Endothelial cell of umbilical vein (primary cell): Measurements from ENCODE around the gene IBA57. TPM values are rescaled to one million over a fixed set of nuclear protein-coding genes. Genes with fewer than 3 reads are reported as not detected.

Experiments used
- BruUV-seq: library from RNA; stranded (reverse); fragments of 400-500 nt; replicated peaks from 2 replicates; lab custom pipeline; 2021; lab: Mats Ljungman, UMichigan
- CTCF ChIA-PET: fragments of 300-600, 350-600 bp; sonication (Branson Sonifier 250); formaldehyde crosslinking; loops from one replicate; lab custom pipeline; 2021; ENCODE audit warnings: antibody characterized with exemption, inconsistent platforms; lab: Charles Lee
- POLR2A ChIA-PET: fragments of 300-600, 350-600 bp; sonication (Branson Sonifier 250); formaldehyde crosslinking; loops from one replicate; lab custom pipeline; 2021; ENCODE audit warnings: antibody characterized with exemption, inconsistent platforms; lab: Charles Lee
- DNase-seq: peaks from one replicate; pipeline ENCODE4 v3.0.0-alpha.2; 2011; ENCODE audit warnings: low read depth, low spot score
- FAIRE-seq: peaks from 2 replicates; lab custom pipeline; 2011; peaks lifted over from hg19 to GRCh38; lab: Jason Lieb, UNC
- H2AFZ ChIP-seq: 2 replicates; pipeline ENCODE4 v1.6.0; 2012; ENCODE audit warnings: low read depth, low read length, control low read depth, inconsistent platforms
- H3K27ac ChIP-seq: 2 replicates; pipeline ENCODE4 v1.5.1; 2011; ENCODE audit warnings: low read depth, mild to moderate bottlenecking, control low read depth, low read length, moderate library complexity; ENCODE audit not compliant: insufficient read depth
- H3K27me3 ChIP-seq, 2 experiments: 2 replicates each; pipeline versions ENCODE4 v1.6.0 to v1.6.1; 2011; ENCODE audit warnings: low read length in 2 of 2, mixed read lengths in 1 of 2; ENCODE audit not compliant: control insufficient read depth in 2 of 2, insufficient read depth in 2 of 2
- H3K36me3 ChIP-seq, 2 experiments: 2 replicates in 1 of 2; 3 replicates in 1 of 2; pipeline ENCODE4 v1.5.1; 2011; ENCODE audit warnings: low read length in 2 of 2, mild to moderate bottlenecking in 1 of 2, moderate library complexity in 1 of 2; ENCODE audit not compliant: control insufficient read depth in 2 of 2, insufficient read depth in 2 of 2; ENCODE audit errors: extremely low read depth in 1 of 2
- H3K4me1 ChIP-seq: 3 replicates; pipeline ENCODE4 v1.5.1; 2011; ENCODE audit warnings: mild to moderate bottlenecking, low read length; ENCODE audit not compliant: control insufficient read depth, insufficient read depth; ENCODE audit errors: extremely low read depth
- H3K4me2 ChIP-seq: 2 replicates; pipeline ENCODE4 v1.6.1; 2011; ENCODE audit warnings: low read length, control low read depth, mixed read lengths; ENCODE audit not compliant: insufficient read depth
- H3K4me3 ChIP-seq, 3 experiments: fragments of 200-600 bp in 1 of 3; sonication (generic), shearing (Covaris generic) in 1 of 3; replicated peaks in 1 of 3; 2 replicates each; pipeline ENCODE4 v1.5.1; 2011 to 2016; ENCODE audit warnings: control low read depth in 3 of 3, low read length in 3 of 3, mild to moderate bottlenecking in 2 of 3, inconsistent platforms in 1 of 3, low read depth in 1 of 3, moderate library complexity in 1 of 3; ENCODE audit not compliant: insufficient read depth in 1 of 3
- H3K79me2 ChIP-seq: 2 replicates; pipeline ENCODE4 v1.6.0; 2012; ENCODE audit warnings: low read length, inconsistent platforms; ENCODE audit not compliant: control insufficient read depth, insufficient read depth
- H3K9ac ChIP-seq: replicated peaks from 2 replicates; pipeline ENCODE3; 2011; ENCODE audit warnings: low read length, control low read depth; ENCODE audit not compliant: insufficient read depth; ENCODE audit errors: extremely low read depth
- H3K9me1 ChIP-seq: replicated peaks from 3 replicates; pipeline ENCODE4 v1.6.0; 2011; ENCODE audit warnings: mild to moderate bottlenecking, low read length; ENCODE audit not compliant: control insufficient read depth, insufficient read depth; ENCODE audit errors: extremely low read depth
- H3K9me3 ChIP-seq: replicated peaks from 2 replicates; pipeline ENCODE4 v1.5.1; 2012; ENCODE audit warnings: low read length, inconsistent platforms; ENCODE audit not compliant: control insufficient read depth, insufficient read depth
- H4K20me1 ChIP-seq: replicated peaks from 2 replicates; pipeline ENCODE3; 2011; ENCODE audit warnings: mild to moderate bottlenecking, low read length; ENCODE audit not compliant: control insufficient read depth, insufficient read depth; ENCODE audit errors: extremely low read depth
- CTCF ChIP-seq, 2 donors: IDR thresholded peaks; 1 replicate in 1 of 2; 2 replicates in 1 of 2; pipeline ENCODE4 v1.5.1; 2011; ENCODE audit warnings: low read length in 2 of 2, mild to moderate bottlenecking in 2 of 2, moderate library complexity in 2 of 2, control low read depth in 1 of 2, inconsistent platforms in 1 of 2, low read depth in 1 of 2; ENCODE audit not compliant: insufficient read depth in 1 of 2; ENCODE audit errors: extremely low read depth in 1 of 2
- EZH2 ChIP-seq: IDR thresholded peaks from 2 replicates; pipeline ENCODE4 v1.6.1; 2012; ENCODE audit warnings: borderline replicate concordance, low read depth, mild to moderate bottlenecking, moderate library complexity, low read length, inconsistent platforms; ENCODE audit not compliant: severe bottlenecking
- FOS ChIP-seq: IDR thresholded peaks from 2 replicates; pipeline ENCODE4 v1.6.1; 2011; ENCODE audit warnings: mild to moderate bottlenecking, low read length, moderate library complexity, borderline replicate concordance; ENCODE audit not compliant: insufficient read depth
- GATA2 ChIP-seq: IDR thresholded peaks from 2 replicates; pipeline ENCODE4 v1.7.0; 2011; ENCODE audit warnings: low read depth, mild to moderate bottlenecking, moderate library complexity, mixed read lengths, low read length; ENCODE audit not compliant: insufficient read length, insufficient read depth
- JUN ChIP-seq: IDR thresholded peaks from 2 replicates; pipeline ENCODE4 v1.6.1; 2011; ENCODE audit warnings: borderline replicate concordance, low read depth; ENCODE audit not compliant: insufficient read length, insufficient read depth
- MAX ChIP-seq: IDR thresholded peaks from 2 replicates; pipeline ENCODE4 v1.6.1; 2011; ENCODE audit not compliant: insufficient read depth, insufficient read length
- MYC ChIP-seq: IDR thresholded peaks from one replicate; pipeline ENCODE4 v1.6.1; 2011; ENCODE audit warnings: mild to moderate bottlenecking, low read depth, low read length
- POLR2A ChIP-seq: IDR thresholded peaks from 2 replicates; pipeline ENCODE4 v1.6.1; 2012; ENCODE audit warnings: low read depth, mild to moderate bottlenecking, control low read depth, low read length
- POLR2AphosphoS5 ChIP-seq: IDR thresholded peaks from 2 replicates; pipeline ENCODE4 v1.6.1; 2012; ENCODE audit warnings: low read depth, mild to moderate bottlenecking, control low read depth, low read length, moderate library complexity; ENCODE audit not compliant: insufficient read depth
- dilution Hi-C: fragments of 300-500 bp; cut with MboI; formaldehyde crosslinking; loops from one replicate; pipeline ENCODE4 v1.15.0; 2019; ENCODE audit warnings: low sequenced_read_pairs; ENCODE audit not compliant: extremely low pct_ligation_motif_present
- intact Hi-C: fragments of 100-400 bp; cut with micrococcal nuclease; formaldehyde crosslinking; loops from one replicate; pipeline ENCODE4 v1.10.0; 2022
- polyA plus RNA-seq, 4 experiments: library from polyadenylated mRNA; depleted of rRNA in 3 of 4; stranded (reverse) in 3 of 4; unstranded in 1 of 4; fragments of >200 nt; gene quantifications; 2 replicates each; pipeline versions ENCODE4 v1.2.1 to v1.2.3, GENCODE V29; 2011 to 2012; ENCODE audit warnings: missing spikeins in 1 of 4
- total RNA-seq: library from RNA; stranded (reverse); gene quantifications from 2 replicates; pipeline ENCODE4 v1.2.3, GENCODE V29; 2021

The IBA57 gene
- total and polyA plus RNA-seq, 2 donors (not counting 3 experiments of a cell fraction or from before 2014, with no cell fraction given): 3.4 to 7.7 TPM

GRCh38 chr1:228225165-228225710 lies 59.6 kb downstream of the IBA57 start:
- POLR2A ChIA-PET: no interaction called here
- no peaks in the 10 kb centered on the region for H3K4me1 ChIP-seq
- no peaks in the 10 kb centered on the region for H3K9me3 ChIP-seq
- no peaks in the 10 kb centered on the region for H3K36me3 ChIP-seq
- no peaks in the 10 kb centered on the region for H3K9me1 ChIP-seq
- no peaks in the 10 kb centered on the region for H3K79me2 ChIP-seq
- H4K20me1 ChIP-seq: no peaks in the 10 kb centered on the region
- FAIRE-seq (no peak), DNase-seq (no peak)
- CTCF ChIA-PET: interaction anchor here (1.0 to 1.1 kb wide), 2 partner anchors 10 to 168 kb away, joined by 3 to 4 read pairs; no protein-coding TSS in a partner anchor
- intact Hi-C loops: no loop called here
- no peak overlapping the region for H3K4me3 ChIP-seq
- TF ChIP-seq POLR2A: no peak
- no peak for TF ChIP-seq EZH2
- no peak for TF ChIP-seq JUN
- no peak for TF ChIP-seq GATA2
- no peak for TF ChIP-seq MAX
- no peak for TF ChIP-seq POLR2AphosphoS5
- TF ChIP-seq MYC: no peak
- TF ChIP-seq CTCF (IDR thresholded peaks at IDR 0.05; ENCODE audit: extremely low read depth in 1 of 2, insufficient read depth in 1 of 2, low read depth in 1 of 2, low read length in 2 of 2): no peak
- TF ChIP-seq FOS: no peak
- H3K9ac ChIP-seq: no peak overlapping the region
- no peak overlapping the region for H3K27ac ChIP-seq
- no TSS peak for BruUV-seq
- H3K27me3 ChIP-seq: peaks cover 0 to 3% of the 10 kb centered on the region in 2 experiments
- dilution Hi-C loops: no loop called here
- H2AFZ ChIP-seq: no peak overlapping the region
- no peak overlapping the region for H3K4me2 ChIP-seq
